NK-92 treated with Interleukin-12 subunit alpha and Interleukin-12 subunit beta, amount 100 ng/mL, for 24 hours (cell line): ENCODE results near the gene RAB37.

Experiments
- DNase-seq: peaks from one replicate; lab custom pipeline; 2025; lab: John Stamatoyannopoulos, UW

The RAB37 gene

GRCh38 chr17:74728702-74729075 lies 8.4 kb upstream of the RAB37 start:
- DNase-seq, result no peak

- no peak for DNase-seq
Measured at GRCh38 chr17:74729368-74729767, 7.7 kb upstream of the RAB37 start.

DNA sequence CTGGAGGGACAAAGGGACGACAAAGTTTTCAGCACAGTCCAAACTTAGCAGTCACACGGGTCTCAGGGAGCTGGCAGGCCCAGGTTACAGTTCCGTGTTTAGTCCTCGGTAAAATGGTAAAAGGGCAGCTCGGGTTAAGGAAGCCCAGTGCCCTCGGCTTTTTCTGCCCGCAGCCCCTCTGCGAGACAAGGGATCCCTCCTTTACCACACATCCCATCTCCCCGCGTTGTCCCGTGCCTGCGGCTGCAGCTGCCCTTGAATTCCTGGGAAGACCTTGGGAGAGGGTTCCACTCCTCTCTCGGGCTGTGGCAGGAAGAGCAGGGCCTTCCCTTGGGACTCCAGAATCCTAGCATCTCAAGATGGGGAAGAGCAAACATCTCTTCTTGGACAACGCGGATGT lies 7.2 kb upstream of the RAB37 start:
- DNase-seq, result no peak

- peak; percentile 88 for DNase-seq
Measured at GRCh38 chr17:74730491-74731346, 6.3 kb upstream of the RAB37 start.

DNA sequence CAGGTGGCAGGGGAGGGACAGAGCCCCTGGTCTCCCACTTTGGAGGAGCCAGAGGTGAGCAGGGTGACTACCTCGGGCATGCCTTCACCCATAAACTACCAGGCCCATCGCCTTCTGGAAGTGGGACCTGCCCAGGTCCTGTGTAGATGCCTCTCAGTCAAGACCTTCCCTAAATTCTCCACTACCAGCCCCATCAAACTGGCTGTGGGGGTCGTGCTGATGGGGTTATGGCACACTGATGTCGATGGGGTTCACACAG lies 5.8 kb upstream of the RAB37 start:
- no peak for DNase-seq

GRCh38 chr17:74732042-74732867 lies 4.8 kb upstream of the RAB37 start:
- no peak for DNase-seq

GRCh38 chr17:74733365-74734122 lies 3.5 kb upstream of the RAB37 start:
- no peak for DNase-seq

DNA sequence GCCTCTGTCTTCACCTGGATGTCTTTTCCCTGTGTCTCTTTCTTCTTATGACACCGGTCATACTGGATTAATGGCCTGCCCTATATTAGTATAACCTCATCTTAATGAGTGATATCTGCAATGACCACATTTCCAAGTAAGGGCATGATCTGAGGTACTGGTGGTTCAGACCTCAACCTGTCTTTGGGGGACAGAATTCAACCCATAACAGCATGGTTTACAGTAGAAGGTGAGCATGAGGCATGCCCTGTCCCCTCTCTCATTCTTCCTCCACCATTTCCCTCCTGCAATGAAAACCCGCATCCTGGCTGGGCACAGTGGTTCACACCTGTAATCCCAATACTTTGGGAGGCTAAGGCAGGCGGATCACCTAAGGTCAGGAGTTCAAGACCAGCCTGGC lies 2.8 kb upstream of the RAB37 start:
- no peak for DNase-seq

DNA sequence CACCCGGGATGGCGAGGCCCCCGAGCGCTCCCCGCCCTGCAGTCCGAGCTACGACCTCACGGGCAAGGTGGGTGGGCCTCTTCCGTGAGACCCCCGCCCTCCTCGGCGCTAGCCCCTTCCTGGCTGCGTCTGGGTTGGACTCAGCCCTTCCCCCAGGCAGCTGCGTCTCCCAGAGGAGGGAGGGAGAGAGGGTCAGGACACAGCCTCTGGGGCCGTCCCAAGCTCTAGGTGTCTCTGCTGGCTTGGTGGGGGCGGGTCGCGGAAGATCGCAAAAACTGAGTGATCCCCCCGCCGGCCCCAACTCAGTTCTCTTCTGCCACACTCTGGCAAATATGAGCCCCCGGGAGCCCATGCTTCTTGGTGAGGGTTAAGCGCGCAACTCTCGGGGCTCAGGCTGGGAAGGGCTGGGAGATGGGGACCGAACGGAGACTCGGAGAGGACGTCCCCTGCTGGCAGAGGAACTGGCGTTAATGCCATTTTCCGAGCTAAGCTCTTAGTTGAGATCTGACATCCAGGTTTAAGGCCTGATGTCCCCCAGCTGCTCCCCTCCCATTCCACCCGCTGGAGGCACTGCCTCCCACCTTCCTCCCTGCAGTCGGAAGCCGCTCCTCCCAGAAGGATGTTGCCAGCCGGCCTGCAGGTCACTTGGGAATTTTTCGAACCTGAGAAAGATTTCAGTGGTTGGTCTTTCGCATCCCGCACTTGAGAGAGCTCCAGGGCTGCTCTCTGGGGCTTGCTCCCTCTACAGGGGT lies 419 bp downstream of the RAB37 start:
- no peak for DNase-seq

DNA sequence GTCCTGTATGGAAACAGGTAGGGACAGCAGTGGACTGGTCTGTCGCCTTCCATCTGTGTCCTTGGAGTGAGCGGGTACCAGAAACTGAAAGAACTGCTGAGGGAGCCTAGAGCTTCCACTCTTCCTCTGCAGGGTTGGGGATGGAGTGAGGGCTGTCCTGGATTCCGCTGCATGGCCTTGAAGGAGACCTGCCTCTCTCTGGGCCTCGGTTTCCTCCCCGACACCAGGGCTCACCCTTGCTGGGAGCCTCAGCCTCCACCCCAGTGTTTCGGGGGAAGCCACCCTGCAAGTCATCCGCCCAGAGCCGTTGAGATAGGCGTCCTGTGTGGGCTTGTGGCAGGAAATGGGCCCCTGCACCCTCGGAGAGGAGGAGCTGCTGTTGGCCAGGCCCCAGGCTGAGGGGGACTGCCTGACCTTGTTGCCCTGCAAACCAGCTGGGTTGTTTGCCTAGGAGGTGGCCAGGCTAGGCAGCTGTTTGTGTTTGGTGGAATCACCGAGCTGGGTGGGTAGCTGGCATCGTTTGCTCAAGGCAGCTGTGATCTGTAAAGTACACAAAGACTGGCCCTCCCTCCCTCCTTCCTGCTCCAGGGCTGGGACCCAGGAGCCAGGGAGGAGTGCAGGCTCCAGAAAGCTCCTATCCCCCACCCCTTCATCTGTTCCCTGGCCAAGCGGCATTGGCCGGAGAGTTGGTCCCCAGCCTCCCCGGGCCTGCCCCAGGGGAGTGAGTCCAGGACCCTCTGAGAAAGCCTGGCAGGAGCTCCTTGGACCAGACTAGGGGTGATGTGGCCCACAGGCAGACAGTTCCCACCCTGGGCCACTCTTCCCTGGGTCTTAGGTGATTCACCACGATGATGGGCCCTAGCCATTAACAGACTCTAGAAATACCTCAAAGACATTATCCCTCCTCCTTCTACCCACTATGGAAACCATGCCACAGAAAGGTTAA lies 1.3 kb downstream of the RAB37 start:
- DNase-seq, result peak; percentile 91

DNA sequence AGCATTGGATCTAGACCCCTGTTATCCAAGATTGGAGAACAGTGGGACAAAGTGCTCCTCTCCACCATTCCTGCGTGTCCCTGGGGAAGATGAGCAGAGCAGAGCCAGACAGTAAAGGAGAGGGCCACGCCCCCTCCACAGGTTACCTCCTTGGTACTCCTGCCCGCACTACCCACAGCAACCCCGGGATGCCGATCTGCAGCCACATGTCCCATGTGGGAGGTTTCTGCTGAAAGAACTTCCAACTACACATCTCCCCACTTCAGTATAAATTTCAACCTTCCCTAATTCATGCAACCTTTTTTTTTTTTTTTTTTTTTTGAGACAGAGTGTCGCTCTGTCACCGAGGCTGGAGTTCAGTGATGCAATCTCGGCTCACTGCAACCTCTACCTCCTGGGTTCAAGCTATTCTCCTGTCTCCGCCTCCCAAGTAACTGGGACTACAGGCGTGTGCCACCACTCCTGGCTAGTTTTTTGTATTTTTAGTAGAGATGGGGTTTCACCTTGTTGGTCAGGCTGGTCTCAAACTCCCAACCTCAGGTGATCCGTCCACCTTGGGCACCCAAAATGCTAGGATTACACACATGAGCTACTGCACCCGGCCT lies 2.3 kb downstream of the RAB37 start:
- no peak for DNase-seq

- no peak for DNase-seq
Measured at GRCh38 chr17:74740173-74740572, 3.1 kb downstream of the RAB37 start.

DNA sequence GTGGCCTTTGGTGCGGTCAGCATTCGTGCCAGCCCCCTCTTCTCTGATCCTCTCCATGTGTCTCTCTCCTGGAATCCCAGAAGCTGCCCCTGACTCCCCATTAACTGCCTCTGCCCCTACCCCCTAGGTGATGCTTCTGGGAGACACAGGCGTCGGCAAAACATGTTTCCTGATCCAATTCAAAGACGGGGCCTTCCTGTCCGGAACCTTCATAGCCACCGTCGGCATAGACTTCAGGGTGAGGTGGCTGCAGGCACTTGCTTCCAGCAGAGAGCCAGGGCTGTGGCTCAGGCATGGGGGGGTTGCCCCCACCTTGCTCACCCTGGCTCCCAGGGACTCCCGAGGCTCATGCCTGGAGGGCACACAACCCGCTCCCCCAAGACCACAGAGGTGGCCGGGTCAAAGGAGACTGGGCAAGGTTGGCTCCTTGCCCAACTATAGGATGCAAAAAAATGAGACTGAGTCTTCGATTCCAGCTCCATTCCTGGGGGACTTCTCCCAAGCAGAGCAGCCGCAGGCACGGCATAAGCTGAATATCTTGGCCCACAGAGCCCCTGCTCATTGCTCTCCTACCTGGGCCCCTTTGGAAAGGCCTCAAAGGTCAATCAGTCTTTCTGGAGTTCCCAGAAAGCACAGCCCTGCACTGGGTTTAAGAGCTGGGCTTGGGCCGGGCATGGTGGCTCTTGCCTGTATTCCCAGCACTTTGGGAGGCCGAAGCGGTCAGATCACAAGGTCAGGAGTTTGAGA lies 3.8 kb downstream of the RAB37 start:
- no peak for DNase-seq

- DNase-seq, result peak; percentile 81
Measured at GRCh38 chr17:74742153-74742515, 5.1 kb downstream of the RAB37 start.

DNA sequence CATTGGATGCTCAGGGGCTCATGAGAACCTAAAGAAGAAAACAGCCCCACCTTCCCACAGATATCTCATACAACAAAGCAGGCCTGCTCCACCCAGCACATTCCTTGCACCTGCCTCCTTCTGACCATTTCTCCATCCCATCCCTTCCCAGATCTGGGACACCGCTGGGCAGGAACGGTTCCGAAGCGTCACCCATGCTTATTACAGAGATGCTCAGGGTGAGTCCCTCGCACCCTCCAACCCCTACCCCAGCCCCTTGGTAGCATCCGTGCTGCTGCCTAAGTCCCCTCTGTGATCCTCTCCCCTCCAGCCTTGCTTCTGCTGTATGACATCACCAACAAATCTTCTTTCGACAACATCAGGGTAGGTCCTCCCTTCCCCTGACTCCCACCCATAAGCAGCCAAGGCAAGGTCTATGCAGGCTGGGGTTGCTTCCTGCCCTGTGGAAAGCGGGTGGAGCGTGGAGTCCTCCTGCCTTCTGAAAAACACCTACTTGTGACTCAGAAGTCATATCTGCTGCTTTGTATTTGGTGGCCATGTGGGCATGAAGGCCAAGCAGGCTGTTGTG lies 6.0 kb downstream of the RAB37 start:
- no peak for DNase-seq

GRCh38 chr17:74743755-74744154 lies 6.7 kb downstream of the RAB37 start:
- DNase-seq, result no peak

GRCh38 chr17:74744349-74744713 lies 7.3 kb downstream of the RAB37 start:
- DNase-seq, result no peak

GRCh38 chr17:74744714-74745547 lies 7.9 kb downstream of the RAB37 start:
- peak; percentile 69 for DNase-seq
